Astrocyte (in vitro differentiated cells and primary cell): ENCODE measurements around the gene SHCBP1L.

Experiments
- CTCF ChIP-seq: IDR thresholded peaks from 2 replicates; pipeline ENCODE4 v1.5.1; 2011; ENCODE audit warnings: low read depth, mild to moderate bottlenecking, inconsistent platforms, low read length, moderate library complexity; ENCODE audit not compliant: insufficient read depth
- EZH2 ChIP-seq: IDR thresholded peaks from 2 replicates; pipeline ENCODE4 v1.6.1; 2012; ENCODE audit warnings: mild to moderate bottlenecking, low read length, inconsistent platforms; ENCODE audit not compliant: insufficient read depth

- no peak for TF ChIP-seq CTCF
- TF ChIP-seq EZH2 = no peak
These were observed 64.0 kb downstream of the SHCBP1L start for GRCh38 chr1:182888736-182889531.
